Fibroblast of upper back skin (primary cell): ENCODE results near the gene TMC2.

ENCODE experiments used
- DNase-seq: peaks from one replicate; pipeline ENCODE4 v3.0.0-alpha.2; 2013

The TMC2 gene

GRCh38 chr20:2626853-2627541 is 90.6 kb downstream of the TMC2 start:
- DNase-seq: peak; percentile 43

GRCh38 chr20:2631228-2631627 is 94.9 kb downstream of the TMC2 start:
- DNase-seq: no peak

- no peak for DNase-seq
Observed at GRCh38 chr20:2633381-2633780, 97.0 kb downstream of the TMC2 start.

GRCh38 chr20:2637246-2637645 is 100.9 kb downstream of the TMC2 start:
- no peak for DNase-seq

GRCh38 chr20:2640260-2640659 is 103.9 kb downstream of the TMC2 start:
- DNase-seq: no peak

- DNase-seq: no peak
Observed at GRCh38 chr20:2640899-2641298, 104.5 kb downstream of the TMC2 start.

GRCh38 chr20:2643708-2644107 is 107.3 kb downstream of the TMC2 start:
- DNase-seq: no peak

- DNase-seq: peak; percentile 88
Observed at GRCh38 chr20:2651772-2652723, 115.7 kb downstream of the TMC2 start, which contains the start of gene NOP56. TSS of gene NOP56 (plus strand) at chr20:2652632. CDS start at chr20:2652661, 29 bp downstream.

GRCh38 chr20:2652724-2653555 is 116.6 kb downstream of the TMC2 start:
- no peak for DNase-seq

- no peak for DNase-seq
Observed at GRCh38 chr20:2653556-2654383, 117.4 kb downstream of the TMC2 start.

GRCh38 chr20:2654384-2654822 is 118.0 kb downstream of the TMC2 start:
- DNase-seq: no peak

GRCh38 chr20:2654831-2655230 is 118.5 kb downstream of the TMC2 start:
- no peak for DNase-seq

GRCh38 chr20:2655331-2656116 is 119.2 kb downstream of the TMC2 start:
- DNase-seq: no peak

- DNase-seq: no peak
Observed at GRCh38 chr20:2656471-2657117, 120.2 kb downstream of the TMC2 start.

- no peak for DNase-seq
Observed at GRCh38 chr20:2657241-2657640, 120.9 kb downstream of the TMC2 start.

GRCh38 chr20:2657674-2658073 is 121.3 kb downstream of the TMC2 start:
- no peak for DNase-seq

GRCh38 chr20:2658414-2659354 is 122.3 kb downstream of the TMC2 start:
- peak; percentile 5 for DNase-seq

GRCh38 chr20:2659547-2659946 is 123.2 kb downstream of the TMC2 start:
- no peak for DNase-seq

- DNase-seq: no peak
Observed at GRCh38 chr20:2663364-2663886, 127.1 kb downstream of the TMC2 start.
